Osteocyte (in vitro differentiated cells): ENCODE measurements around the gene ACOT7. TPM values are rescaled to one million over a fixed set of nuclear protein-coding genes. Genes with fewer than 3 reads are reported as not detected.

Experiments
- DNase-seq: peaks from one replicate; pipeline ENCODE4 v3.0.0; 2021; ENCODE audit warnings: mixed read lengths; ENCODE audit not compliant: unreplicated experiment; ENCODE audit errors: extremely low spot score
- H3K27ac Mint-ChIP-seq: one replicate; pipeline ENCODE4 v1.8.0; 2021; ENCODE audit warnings: mild to moderate bottlenecking, mixed read lengths; ENCODE audit not compliant: unreplicated experiment
- H3K27me3 Mint-ChIP-seq: one replicate; pipeline ENCODE4 v1.8.0; 2021; ENCODE audit warnings: mixed read lengths; ENCODE audit not compliant: unreplicated experiment
- H3K36me3 Mint-ChIP-seq: one replicate; pipeline ENCODE4 v1.8.0; 2021; ENCODE audit warnings: mixed read lengths; ENCODE audit not compliant: unreplicated experiment
- H3K4me1 Mint-ChIP-seq: one replicate; pipeline ENCODE4 v1.8.0; 2021; ENCODE audit warnings: mixed read lengths; ENCODE audit not compliant: unreplicated experiment
- H3K4me3 Mint-ChIP-seq: one replicate; pipeline ENCODE4 v1.8.0; 2021; ENCODE audit warnings: mild to moderate bottlenecking, moderate library complexity, mixed read lengths; ENCODE audit not compliant: unreplicated experiment
- H3K9me3 Mint-ChIP-seq: one replicate; pipeline ENCODE4 v1.8.0; 2021; ENCODE audit warnings: mixed read lengths; ENCODE audit not compliant: unreplicated experiment
- total RNA-seq: library from RNA; stranded (reverse); gene quantifications from 2 replicates; pipeline ENCODE4 v1.2.1, GENCODE V29; 2021
- TF ChIP-seq, protein P1 (sequence below): fragments of 200-600 bp; sonication (generic); IDR thresholded peaks from 2 replicates; pipeline ENCODE4 v1.5.0; 2021; ENCODE audit warnings: antibody characterized with exemption, mild to moderate bottlenecking, moderate library complexity

Gene ACOT7
- total RNA-seq, 1 donor from 2014 or later: 21.8 TPM

- Mint-ChIP-seq H3K27me3 (no peaks in the 10 kb centered on the region), H3K4me3 (no peak overlapping the region), H3K4me1 (peaks cover 37% of the 10 kb centered on the region), H3K27ac (no peak overlapping the region), H3K9me3 (no peaks in the 10 kb centered on the region), H3K36me3 (no peaks in the 10 kb centered on the region)
- no peak for DNase-seq
- TF ChIP-seq, protein P1, sequence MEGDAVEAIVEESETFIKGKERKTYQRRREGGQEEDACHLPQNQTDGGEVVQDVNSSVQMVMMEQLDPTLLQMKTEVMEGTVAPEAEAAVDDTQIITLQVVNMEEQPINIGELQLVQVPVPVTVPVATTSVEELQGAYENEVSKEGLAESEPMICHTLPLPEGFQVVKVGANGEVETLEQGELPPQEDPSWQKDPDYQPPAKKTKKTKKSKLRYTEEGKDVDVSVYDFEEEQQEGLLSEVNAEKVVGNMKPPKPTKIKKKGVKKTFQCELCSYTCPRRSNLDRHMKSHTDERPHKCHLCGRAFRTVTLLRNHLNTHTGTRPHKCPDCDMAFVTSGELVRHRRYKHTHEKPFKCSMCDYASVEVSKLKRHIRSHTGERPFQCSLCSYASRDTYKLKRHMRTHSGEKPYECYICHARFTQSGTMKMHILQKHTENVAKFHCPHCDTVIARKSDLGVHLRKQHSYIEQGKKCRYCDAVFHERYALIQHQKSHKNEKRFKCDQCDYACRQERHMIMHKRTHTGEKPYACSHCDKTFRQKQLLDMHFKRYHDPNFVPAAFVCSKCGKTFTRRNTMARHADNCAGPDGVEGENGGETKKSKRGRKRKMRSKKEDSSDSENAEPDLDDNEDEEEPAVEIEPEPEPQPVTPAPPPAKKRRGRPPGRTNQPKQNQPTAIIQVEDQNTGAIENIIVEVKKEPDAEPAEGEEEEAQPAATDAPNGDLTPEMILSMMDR: no peak
These were observed 120.1 kb downstream of the ACOT7 start for GRCh38 chr1:6273380-6273891.

- DNase-seq: no peak
- TF ChIP-seq, protein P1: no peak
- Mint-ChIP-seq H3K27ac (no peak overlapping the region), H3K36me3 (no peaks in the 10 kb centered on the region), H3K4me3 (no peak overlapping the region), H3K27me3 (no peaks in the 10 kb centered on the region), H3K4me1 (peaks cover 37% of the 10 kb centered on the region), H3K9me3 (no peaks in the 10 kb centered on the region)
These were observed 120.7 kb downstream of the ACOT7 start for GRCh38 chr1:6272868-6273267.

- H3K4me3 Mint-ChIP-seq: no peak overlapping the region
- DNase-seq: no peak
- H3K4me1 Mint-ChIP-seq: peaks cover 39% of the 10 kb centered on the region
- no peaks in the 10 kb centered on the region for H3K27me3 Mint-ChIP-seq
- H3K36me3 Mint-ChIP-seq: no peaks in the 10 kb centered on the region
- no peaks in the 10 kb centered on the region for H3K9me3 Mint-ChIP-seq
- TF ChIP-seq, protein P1: no peak
- no peak overlapping the region for H3K27ac Mint-ChIP-seq
These were observed 121.1 kb downstream of the ACOT7 start for GRCh38 chr1:6272452-6272851.

DNA sequence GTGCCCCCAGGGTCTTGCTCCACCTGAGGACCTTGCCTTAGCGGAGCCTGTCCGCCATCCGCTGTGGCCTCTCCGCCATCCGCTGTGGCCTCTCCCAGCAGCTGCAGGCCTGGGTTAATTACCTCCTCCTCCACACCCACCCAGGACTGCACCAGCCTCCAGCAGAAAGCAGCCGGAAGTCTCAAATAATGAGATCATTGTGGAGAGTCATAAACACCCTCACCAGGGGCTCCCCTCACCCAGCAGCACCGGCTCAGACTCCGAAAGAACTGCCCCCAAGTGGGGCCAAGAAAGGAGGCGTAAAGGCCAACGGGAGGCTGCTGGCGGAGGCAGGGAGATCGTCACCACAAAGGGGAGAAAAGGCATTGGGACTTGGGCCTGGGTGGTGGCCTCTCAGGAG is 122.0 kb downstream of the ACOT7 start:
- Mint-ChIP-seq H3K36me3 (no peaks in the 10 kb centered on the region), H3K4me3 (no peak overlapping the region), H3K27me3 (no peaks in the 10 kb centered on the region), H3K4me1 (peaks cover 38% of the 10 kb centered on the region), H3K27ac (no peak overlapping the region), H3K9me3 (no peaks in the 10 kb centered on the region)
- no peak for DNase-seq
- TF ChIP-seq, protein P1: no peak

DNA sequence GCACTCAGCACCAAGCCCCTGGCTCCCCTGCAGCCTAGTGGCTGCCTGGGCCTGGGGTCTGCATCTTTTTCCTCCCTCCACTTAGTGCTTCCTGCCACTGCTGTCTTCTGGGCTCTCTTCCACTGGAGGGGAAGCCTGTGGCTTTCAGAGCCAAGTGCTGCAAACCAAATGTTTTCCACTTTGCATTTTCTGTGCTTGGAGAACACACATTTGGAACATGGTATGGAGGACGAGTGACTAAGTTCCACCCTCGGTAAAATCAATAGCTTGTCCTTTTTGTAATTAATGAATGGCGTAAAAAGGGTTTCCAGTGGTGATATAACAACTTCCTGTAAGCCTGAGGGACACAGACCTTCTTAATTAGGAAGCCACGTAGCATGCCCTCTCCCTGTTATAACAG is 122.6 kb downstream of the ACOT7 start:
- no peaks in the 10 kb centered on the region for H3K27me3 Mint-ChIP-seq
- H3K9me3 Mint-ChIP-seq: no peaks in the 10 kb centered on the region
- peaks cover 32% of the 10 kb centered on the region for H3K4me1 Mint-ChIP-seq
- no peak overlapping the region for H3K27ac Mint-ChIP-seq
- no peaks in the 10 kb centered on the region for H3K36me3 Mint-ChIP-seq
- TF ChIP-seq, protein P1: no peak
- H3K4me3 Mint-ChIP-seq: no peak overlapping the region
- no peak for DNase-seq
